ENCODE data around the gene NAV2. TPM values are rescaled to one million over a fixed set of nuclear protein-coding genes. Genes with fewer than 3 reads are reported as not detected.
A peak's percentile ranks its signal among the peaks of the same experiment; 100 is the strongest.

The NAV2 gene
- total RNA-seq, 4 donors from 2014 or later = 9.6 to 40.0 (median 23.1) TPM

- TF ChIP-seq CTCF (IDR thresholded peaks at IDR 0.05) (no peak), POLR2AphosphoS5 (IDR thresholded peaks at IDR 0.05) (no peak)
Observed at GRCh38 chr11:19674836-19675235, 37.8 kb upstream of the NAV2 start.

DNA sequence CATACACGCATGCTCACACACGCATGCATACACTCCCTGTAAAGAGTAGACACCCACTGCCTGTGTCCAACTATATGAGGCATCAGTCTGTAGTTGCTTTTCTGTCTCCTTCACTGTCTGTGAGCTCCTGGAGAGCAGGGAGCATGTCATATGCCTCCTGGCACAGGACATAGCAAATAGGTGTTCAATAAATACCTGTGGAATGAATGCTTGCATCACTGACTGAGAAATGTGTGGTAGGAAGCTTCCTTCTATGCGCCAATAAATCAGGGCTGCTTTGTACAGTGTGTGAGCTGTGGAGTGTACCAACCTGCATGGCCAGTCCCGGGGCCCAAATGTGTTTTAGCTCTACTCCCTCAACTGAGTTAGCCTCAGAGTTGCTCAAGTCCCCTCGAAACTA lies 37.2 kb upstream of the NAV2 start:
- peaks cover 5 to 42% (median 16%) of the 10 kb centered on the region in 4 donors for H3K4me1 ChIP-seq
- 83% methylated on average over 2 to 5 of the region's 5 CpGs for WGBS, 2 donors (ENCODE audit: low coverage in 1 of 2)
- no peaks in the 10 kb centered on the region for H3K27me3 ChIP-seq
- no peaks in the 10 kb centered on the region for H3K36me3 ChIP-seq
- no peak overlapping the region for H3K4me3 ChIP-seq
- H3K27ac ChIP-seq = peak overlapping the region; percentile 77 to 85 (median 78)
- DNase-seq = no peak
- no peak for TF ChIP-seq POLR2A (IDR thresholded peaks at IDR 0.05)
- no peak for TF ChIP-seq POLR2AphosphoS5 (IDR thresholded peaks at IDR 0.05)
- no peak for TF ChIP-seq CTCF (IDR thresholded peaks at IDR 0.05)
- TF ChIP-seq EP300 (IDR thresholded peaks at IDR 0.05; ENCODE audit: low read depth) = no peak
- no peaks in the 10 kb centered on the region for H3K9me3 ChIP-seq
- intact Hi-C loops (cut with DNase I; ENCODE audit: low total_unique reads) (loop anchor here (5.0 kb wide), 1 partner anchor 37 kb away; the partner anchor contains the start of gene NAV2), in situ Hi-C loops (cut with MboI; ENCODE audit: low pct_ligation_motif_present in 1 of 4, low pct_unique_long_range_greater_than_20kb in 1 of 4, low sequenced_read_pairs in 3 of 4) (no loop called here)

More at GRCh38 chr11:19674836-19675235, 37.8 kb upstream of the NAV2 start:
- Histone ChIP-seq H3K27me3 (no peaks in the 10 kb centered on the region), H3K27ac (peak overlapping the region; percentile 77 to 85 (median 78)), H3K4me1 (peaks cover 4 to 44% (median 14%) of the 10 kb centered on the region in 4 donors), H3K9me3 (no peaks in the 10 kb centered on the region), H3K36me3 (no peaks in the 10 kb centered on the region), H3K4me3 (no peak overlapping the region)
- in situ Hi-C loops (cut with MboI; ENCODE audit: low pct_ligation_motif_present in 1 of 4, low pct_unique_long_range_greater_than_20kb in 1 of 4, low sequenced_read_pairs in 3 of 4) (no loop called here), intact Hi-C loops (cut with DNase I; ENCODE audit: low total_unique reads) (loop anchor here (5.0 kb wide), 1 partner anchor 37 kb away; the partner anchor contains the start of gene NAV2)
- WGBS, 2 donors (ENCODE audit: low coverage in 1 of 2) = 83% methylated on average over 2 to 3 of the region's 3 CpGs
- DNase-seq = no peak

DNA sequence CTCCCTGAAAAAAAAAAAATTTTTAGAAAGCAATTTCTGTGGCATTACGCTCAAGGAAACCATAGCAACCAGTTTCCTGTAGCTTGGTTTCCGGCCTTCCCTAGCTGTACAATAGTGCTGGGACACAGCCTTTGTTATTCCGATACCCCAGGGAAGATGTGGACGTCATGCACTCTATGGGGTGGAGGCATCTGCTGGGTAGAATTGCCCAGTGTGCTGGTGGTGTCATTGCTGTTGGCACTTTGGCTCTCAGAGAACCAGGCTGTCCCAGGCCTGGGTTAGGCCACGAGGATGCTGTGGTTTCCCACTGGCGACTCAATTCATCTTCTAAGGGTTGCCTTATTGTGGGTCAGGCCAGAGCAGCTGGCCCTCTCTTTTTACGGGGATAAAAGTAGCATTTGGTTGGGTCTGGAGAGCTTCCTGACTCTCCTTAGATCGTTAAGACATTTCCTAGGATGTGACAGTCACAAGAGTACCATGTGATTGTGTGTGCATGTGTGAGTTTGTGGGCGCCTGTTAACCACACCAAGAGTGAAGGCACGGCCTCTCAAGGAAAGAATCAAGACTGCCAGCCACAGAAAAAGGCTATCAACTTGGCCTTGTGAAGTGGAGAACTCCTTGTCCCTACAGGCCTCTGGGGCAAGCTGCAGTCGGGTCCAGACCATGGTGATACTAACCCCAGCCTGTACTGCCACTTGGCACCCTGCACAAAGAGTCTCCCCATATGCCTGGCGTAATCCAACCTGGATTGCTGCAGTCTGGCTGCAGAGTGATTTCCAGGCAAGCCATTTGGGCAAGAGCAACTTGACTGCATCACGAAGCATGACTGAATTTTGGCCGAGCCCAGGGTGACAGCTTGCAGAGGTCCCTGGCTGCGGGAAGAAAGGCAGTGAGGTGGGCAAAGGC lies 35.9 kb upstream of the NAV2 start:
- no peak overlapping the region for H3K4me3 ChIP-seq
- H3K27me3 ChIP-seq = no peaks in the 10 kb centered on the region
- no peaks in the 10 kb centered on the region for H3K36me3 ChIP-seq
- peaks cover 5 to 44% (median 19%) of the 10 kb centered on the region in 4 donors for H3K4me1 ChIP-seq
- H3K27ac ChIP-seq = peak overlapping the region; percentile 56 to 85 (median 75)
- intact Hi-C loops (cut with DNase I; ENCODE audit: low total_unique reads) = loop anchor here (5.0 kb wide), 1 partner anchor 36 kb away; the partner anchor contains the start of gene NAV2
- DNase-seq = no peak
- in situ Hi-C loops (cut with MboI; ENCODE audit: low pct_ligation_motif_present in 1 of 4, low pct_unique_long_range_greater_than_20kb in 1 of 4, low sequenced_read_pairs in 3 of 4) = no loop called here
- H3K9me3 ChIP-seq = no peaks in the 10 kb centered on the region
- WGBS, 2 donors (ENCODE audit: low coverage in 1 of 2) = 69 to 90% methylated on average over 2 to 13 of the region's 15 CpGs
- TF ChIP-seq POLR2AphosphoS5 (IDR thresholded peaks at IDR 0.05) (no peak), POLR2A (IDR thresholded peaks at IDR 0.05) (no peak), EP300 (IDR thresholded peaks at IDR 0.05; ENCODE audit: low read depth) (no peak), CTCF (IDR thresholded peaks at IDR 0.05) (no peak)

- DNase-seq = no peak
- H3K9me3 ChIP-seq = no peaks in the 10 kb centered on the region
- intact Hi-C loops (cut with DNase I; ENCODE audit: low total_unique reads) (loop anchor here (5.0 kb wide), 1 partner anchor 35 kb away; the partner anchor contains the start of gene NAV2), in situ Hi-C loops (cut with MboI; ENCODE audit: low pct_ligation_motif_present in 1 of 4, low pct_unique_long_range_greater_than_20kb in 1 of 4, low sequenced_read_pairs in 3 of 4) (no loop called here)
- peaks cover 5 to 48% (median 19%) of the 10 kb centered on the region in 4 donors for H3K4me1 ChIP-seq
- peak overlapping the region; percentile 56 to 85 (median 75) for H3K27ac ChIP-seq
- no peaks in the 10 kb centered on the region for H3K36me3 ChIP-seq
- no peak for TF ChIP-seq EP300 (IDR thresholded peaks at IDR 0.05; ENCODE audit: low read depth)
- no peak for TF ChIP-seq POLR2A (IDR thresholded peaks at IDR 0.05)
- TF ChIP-seq CTCF (IDR thresholded peaks at IDR 0.05) = no peak
- TF ChIP-seq POLR2AphosphoS5 (IDR thresholded peaks at IDR 0.05) = no peak
- no peak overlapping the region for H3K4me3 ChIP-seq
- no peaks in the 10 kb centered on the region for H3K27me3 ChIP-seq
- 67 to 69% methylated on average over 4 to 8 of the region's 8 CpGs for WGBS, 2 donors (ENCODE audit: low coverage in 1 of 2)
Observed at GRCh38 chr11:19677381-19678080, 35.1 kb upstream of the NAV2 start.

Measured in transverse colon (tissue), 4 donors.